ENCODE measurements around the gene ZBTB42.

DNA sequence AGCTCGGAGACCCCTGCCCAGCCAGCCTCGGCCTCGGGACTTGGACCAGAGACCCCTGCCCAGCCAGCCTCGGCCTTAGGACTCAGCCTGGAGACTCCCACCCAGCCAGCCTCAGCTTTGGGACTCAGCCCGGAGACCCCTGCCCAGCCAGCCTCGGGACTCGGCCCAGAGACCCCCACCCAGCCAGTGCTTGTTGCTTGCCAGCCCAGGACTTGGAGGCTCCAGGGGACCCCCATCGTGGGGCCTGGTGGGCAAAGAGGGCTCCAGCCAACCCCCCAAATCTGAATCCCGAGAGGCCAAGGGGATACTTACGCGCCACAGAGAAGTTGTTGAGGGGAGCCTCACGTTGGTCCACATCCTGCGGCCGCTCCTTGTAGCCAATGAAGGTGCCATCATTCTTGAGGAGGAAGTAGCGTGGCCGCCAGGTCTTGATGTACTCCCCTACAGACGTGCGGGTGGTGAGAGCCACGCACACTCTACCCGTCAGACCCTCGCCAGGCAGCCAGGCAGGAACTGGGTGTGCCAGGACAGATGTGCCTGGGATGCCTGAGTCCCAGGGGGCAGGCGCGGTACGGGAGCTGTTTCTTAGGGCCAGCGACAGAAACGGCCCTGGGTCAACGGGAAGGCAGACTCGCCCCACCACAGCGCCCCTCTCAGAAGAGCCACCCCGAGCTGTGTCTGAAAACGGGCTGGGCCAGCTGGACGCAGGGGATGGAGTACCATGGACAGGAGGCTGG, 21.0 kb upstream of the ZBTB42 start:
- TF ChIP-seq, protein P1, sequence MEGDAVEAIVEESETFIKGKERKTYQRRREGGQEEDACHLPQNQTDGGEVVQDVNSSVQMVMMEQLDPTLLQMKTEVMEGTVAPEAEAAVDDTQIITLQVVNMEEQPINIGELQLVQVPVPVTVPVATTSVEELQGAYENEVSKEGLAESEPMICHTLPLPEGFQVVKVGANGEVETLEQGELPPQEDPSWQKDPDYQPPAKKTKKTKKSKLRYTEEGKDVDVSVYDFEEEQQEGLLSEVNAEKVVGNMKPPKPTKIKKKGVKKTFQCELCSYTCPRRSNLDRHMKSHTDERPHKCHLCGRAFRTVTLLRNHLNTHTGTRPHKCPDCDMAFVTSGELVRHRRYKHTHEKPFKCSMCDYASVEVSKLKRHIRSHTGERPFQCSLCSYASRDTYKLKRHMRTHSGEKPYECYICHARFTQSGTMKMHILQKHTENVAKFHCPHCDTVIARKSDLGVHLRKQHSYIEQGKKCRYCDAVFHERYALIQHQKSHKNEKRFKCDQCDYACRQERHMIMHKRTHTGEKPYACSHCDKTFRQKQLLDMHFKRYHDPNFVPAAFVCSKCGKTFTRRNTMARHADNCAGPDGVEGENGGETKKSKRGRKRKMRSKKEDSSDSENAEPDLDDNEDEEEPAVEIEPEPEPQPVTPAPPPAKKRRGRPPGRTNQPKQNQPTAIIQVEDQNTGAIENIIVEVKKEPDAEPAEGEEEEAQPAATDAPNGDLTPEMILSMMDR (IDR thresholded peaks at IDR 0.05; ENCODE audit: low read depth, low read length, poor library complexity, severe bottlenecking), result no peak
- no peak for TF ChIP-seq EZH2phosphoT487 (IDR thresholded peaks at IDR 0.05; ENCODE audit: borderline replicate concordance, low read length)

All from DOHH2 (cell line).